WTC11 (cell line): ENCODE measurements around the gene MAP4K1. TPM values are rescaled to one million over a fixed set of nuclear protein-coding genes. Genes with fewer than 3 reads are reported as not detected.

ENCODE experiments used
- ATAC-seq: fragments of 200-7000 bp; cut with Tn5 transposase; 2 replicates; pipeline ENCODE4 v1.10.0; 2021; ENCODE audit warnings: mild to moderate bottlenecking, moderate library complexity
- CTCF ChIA-PET: fragments of 300-600 bp; sonication (Branson Sonifier 250); formaldehyde crosslinking; loops from one replicate; lab custom pipeline; 2021; ENCODE audit warnings: antibody characterized with exemption; lab: Charles Lee
- POLR2A ChIA-PET: fragments of 350-600 bp; sonication (Branson Sonifier 250); formaldehyde crosslinking; loops from one replicate; lab custom pipeline; 2021; ENCODE audit warnings: antibody characterized with exemption; lab: Charles Lee
- DNase-seq: peaks from one replicate; pipeline ENCODE4 v3.0.0; 2021; ENCODE audit warnings: low spot score
- H3K27ac Mint-ChIP-seq: 2 replicates; pipeline ENCODE4 v1.8.0; 2021; ENCODE audit warnings: mixed read lengths
- H3K27me3 Mint-ChIP-seq: 2 replicates; pipeline ENCODE4 v1.8.0; 2021; ENCODE audit warnings: low read depth, mild to moderate bottlenecking, moderate library complexity, mixed read lengths
- H3K36me3 Mint-ChIP-seq: 2 replicates; pipeline ENCODE4 v1.8.0; 2021; ENCODE audit warnings: mixed read lengths
- H3K4me1 Mint-ChIP-seq: 2 replicates; pipeline ENCODE4 v1.8.0; 2022; ENCODE audit warnings: mixed read lengths
- H3K4me3 Mint-ChIP-seq: 2 replicates; pipeline ENCODE4 v1.8.0; 2021; ENCODE audit warnings: mild to moderate bottlenecking, moderate library complexity, mixed read lengths
- H3K9me3 Mint-ChIP-seq: 2 replicates; pipeline ENCODE4 v1.8.0; 2021; ENCODE audit warnings: mixed read lengths
- ATF2 ChIP-seq: sonication (generic); formaldehyde crosslinking; IDR thresholded peaks from 2 replicates; pipeline ENCODE4 v1.8.1; 2022; ENCODE audit warnings: low read depth, missing genetic modification reagents, borderline replicate concordance
- EMX1 ChIP-seq: fragments of 250-450 bp; sonication (Bioruptor Pico); IDR thresholded peaks from 2 replicates; pipeline ENCODE4 v1.8.0; 2021; ENCODE audit warnings: mild to moderate bottlenecking
- ESRRA ChIP-seq: sonication (generic); formaldehyde crosslinking; IDR thresholded peaks from 2 replicates; pipeline ENCODE4 v1.8.1; 2022; ENCODE audit warnings: mild to moderate bottlenecking, missing genetic modification reagents, borderline replicate concordance
- FOXP4 ChIP-seq: sonication (generic); formaldehyde crosslinking; IDR thresholded peaks from 2 replicates; pipeline ENCODE4 v1.8.0; 2022; ENCODE audit warnings: mild to moderate bottlenecking, missing genetic modification reagents
- JUN ChIP-seq: sonication (generic); formaldehyde crosslinking; IDR thresholded peaks from 2 replicates; pipeline ENCODE4 v1.8.0; 2023; ENCODE audit warnings: mild to moderate bottlenecking, missing genetic modification reagents
- NFATC4 ChIP-seq: fragments of 250-450 bp; sonication (Bioruptor Pico); IDR thresholded peaks from 2 replicates; pipeline ENCODE4 v1.9.0; 2021; ENCODE audit warnings: mild to moderate bottlenecking
- NFYB ChIP-seq: sonication (generic); formaldehyde crosslinking; conservative IDR thresholded peaks from 2 replicates; pipeline ENCODE4 v1.8.0; 2022; ENCODE audit warnings: low read depth, missing genetic modification reagents
- NR1H2 ChIP-seq: sonication (generic); formaldehyde crosslinking; IDR thresholded peaks from 2 replicates; pipeline ENCODE4 v1.9.0; 2021; ENCODE audit warnings: mild to moderate bottlenecking, moderate library complexity, missing genetic modification reagents
- TEAD1 ChIP-seq: sonication (generic); formaldehyde crosslinking; IDR thresholded peaks from 2 replicates; pipeline ENCODE4 v1.8.0; 2022; ENCODE audit warnings: mild to moderate bottlenecking, missing genetic modification reagents
- USF2 ChIP-seq: sonication (generic); formaldehyde crosslinking; IDR thresholded peaks from 2 replicates; pipeline ENCODE4 v1.8.1; 2023; ENCODE audit warnings: mild to moderate bottlenecking, missing genetic modification reagents, moderate library complexity
- ZMAT4 ChIP-seq: fragments of 250-450 bp; sonication (Bioruptor Pico); IDR thresholded peaks from 2 replicates; pipeline ENCODE4 v1.9.0; 2021; ENCODE audit warnings: mild to moderate bottlenecking
- ZNF317 ChIP-seq: sonication (generic); formaldehyde crosslinking; IDR thresholded peaks from 2 replicates; pipeline ENCODE4 v1.8.1; 2023; ENCODE audit warnings: low read depth, mild to moderate bottlenecking, moderate library complexity, missing genetic modification reagents, borderline replicate concordance
- total RNA-seq: library from RNA; stranded (reverse); gene quantifications from 3 replicates; pipeline ENCODE4 v1.2.3, GENCODE V29; 2021
- TF ChIP-seq, protein P1 (sequence below): fragments of 250-450 bp; sonication (Bioruptor Pico); IDR thresholded peaks from 2 replicates; pipeline ENCODE4 v1.8.0; 2021; ENCODE audit warnings: mild to moderate bottlenecking
- TF ChIP-seq, protein P2 (sequence below): sonication (generic); formaldehyde crosslinking; IDR thresholded peaks from 2 replicates; pipeline ENCODE4 v1.8.1; 2022; ENCODE audit warnings: missing genetic modification reagents, borderline replicate concordance
- TF ChIP-seq, protein P3 (sequence below): sonication (generic); formaldehyde crosslinking; IDR thresholded peaks from 2 replicates; pipeline ENCODE4 v1.8.1; 2022; ENCODE audit warnings: low read depth, mild to moderate bottlenecking, moderate library complexity, missing genetic modification reagents, borderline replicate concordance

MAP4K1 gene
- total RNA-seq, 1 experiment from 2014 or later, result 14.0 TPM

DNA sequence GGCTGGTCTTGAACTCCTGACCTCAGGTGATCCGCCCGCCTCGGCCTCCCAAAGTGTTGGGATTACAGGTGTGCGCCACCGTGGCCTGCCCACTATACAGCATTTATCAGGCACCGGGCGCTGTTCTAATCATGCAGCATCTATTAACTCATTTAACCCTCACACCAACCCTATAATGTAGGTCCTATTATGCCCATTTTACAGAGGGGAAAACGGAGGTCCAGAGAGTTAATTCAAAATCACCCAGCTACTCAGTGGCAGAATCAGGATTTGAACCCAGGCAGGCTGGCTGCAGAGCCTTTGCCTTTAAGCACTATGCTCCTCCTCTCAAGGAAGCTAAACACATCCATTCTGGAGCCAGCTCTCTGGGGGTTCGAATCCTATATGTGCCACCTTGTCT, 54.3 kb downstream of the MAP4K1 start (continued):
- TF ChIP-seq, protein P1, sequence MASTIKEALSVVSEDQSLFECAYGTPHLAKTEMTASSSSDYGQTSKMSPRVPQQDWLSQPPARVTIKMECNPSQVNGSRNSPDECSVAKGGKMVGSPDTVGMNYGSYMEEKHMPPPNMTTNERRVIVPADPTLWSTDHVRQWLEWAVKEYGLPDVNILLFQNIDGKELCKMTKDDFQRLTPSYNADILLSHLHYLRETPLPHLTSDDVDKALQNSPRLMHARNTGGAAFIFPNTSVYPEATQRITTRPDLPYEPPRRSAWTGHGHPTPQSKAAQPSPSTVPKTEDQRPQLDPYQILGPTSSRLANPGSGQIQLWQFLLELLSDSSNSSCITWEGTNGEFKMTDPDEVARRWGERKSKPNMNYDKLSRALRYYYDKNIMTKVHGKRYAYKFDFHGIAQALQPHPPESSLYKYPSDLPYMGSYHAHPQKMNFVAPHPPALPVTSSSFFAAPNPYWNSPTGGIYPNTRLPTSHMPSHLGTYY, result no peak
- TF ChIP-seq USF2, result no peak
- no peak for TF ChIP-seq NFATC4 (CRISPR knock-in tag)
- TF ChIP-seq ATF2 (CRISPR knock-in tag), result no peak

DNA sequence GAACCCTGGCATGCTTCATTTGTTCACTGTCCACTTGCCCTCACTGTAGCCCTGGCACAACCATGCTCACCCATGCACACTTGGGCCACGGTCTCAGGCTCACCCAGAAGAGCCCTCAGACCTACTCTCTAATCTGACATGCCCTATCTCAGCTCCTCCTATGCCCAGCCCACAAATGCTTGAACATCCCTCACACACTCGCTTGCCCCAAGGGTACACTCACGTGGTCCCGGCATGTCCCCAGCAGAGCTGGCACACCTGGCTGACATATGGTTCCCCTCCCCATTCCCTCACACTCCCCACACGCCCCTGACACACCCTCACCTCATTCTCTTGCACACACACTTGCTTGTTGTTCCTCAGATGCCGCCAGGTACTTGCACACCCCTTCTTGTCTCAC, 55.7 kb downstream of the MAP4K1 start:
- no peak for DNase-seq
- Mint-ChIP-seq H3K4me1 (no peaks in the 10 kb centered on the region), H3K36me3 (peaks cover 16% of the 10 kb centered on the region), H3K4me3 (no peak overlapping the region), H3K9me3 (no peaks in the 10 kb centered on the region)
- no peak for ATAC-seq
- CTCF ChIA-PET, result no interaction called here
- TF ChIP-seq NR1H2 (CRISPR knock-in tag), result no peak
- TF ChIP-seq JUN (CRISPR knock-in tag), result no peak
- no peak for TF ChIP-seq FOXP4 (CRISPR knock-in tag)
- no peak for TF ChIP-seq EMX1 (CRISPR knock-in tag)
- no peak for TF ChIP-seq USF2
- no peak for TF ChIP-seq ZNF317
- TF ChIP-seq, protein P2, sequence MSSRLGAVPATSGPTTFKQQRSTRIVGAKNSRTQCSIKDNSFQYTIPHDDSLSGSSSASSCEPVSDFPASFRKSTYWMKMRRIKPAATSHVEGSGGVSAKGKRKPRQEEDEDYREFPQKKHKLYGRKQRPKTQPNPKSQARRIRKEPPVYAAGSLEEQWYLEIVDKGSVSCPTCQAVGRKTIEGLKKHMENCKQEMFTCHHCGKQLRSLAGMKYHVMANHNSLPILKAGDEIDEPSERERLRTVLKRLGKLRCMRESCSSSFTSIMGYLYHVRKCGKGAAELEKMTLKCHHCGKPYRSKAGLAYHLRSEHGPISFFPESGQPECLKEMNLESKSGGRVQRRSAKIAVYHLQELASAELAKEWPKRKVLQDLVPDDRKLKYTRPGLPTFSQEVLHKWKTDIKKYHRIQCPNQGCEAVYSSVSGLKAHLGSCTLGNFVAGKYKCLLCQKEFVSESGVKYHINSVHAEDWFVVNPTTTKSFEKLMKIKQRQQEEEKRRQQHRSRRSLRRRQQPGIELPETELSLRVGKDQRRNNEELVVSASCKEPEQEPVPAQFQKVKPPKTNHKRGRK (CRISPR knock-in tag), result no peak
- no peak for TF ChIP-seq NFYB (CRISPR knock-in tag)
- no peak for TF ChIP-seq TEAD1 (CRISPR knock-in tag)
- no peak for TF ChIP-seq ESRRA
- TF ChIP-seq, protein P3, sequence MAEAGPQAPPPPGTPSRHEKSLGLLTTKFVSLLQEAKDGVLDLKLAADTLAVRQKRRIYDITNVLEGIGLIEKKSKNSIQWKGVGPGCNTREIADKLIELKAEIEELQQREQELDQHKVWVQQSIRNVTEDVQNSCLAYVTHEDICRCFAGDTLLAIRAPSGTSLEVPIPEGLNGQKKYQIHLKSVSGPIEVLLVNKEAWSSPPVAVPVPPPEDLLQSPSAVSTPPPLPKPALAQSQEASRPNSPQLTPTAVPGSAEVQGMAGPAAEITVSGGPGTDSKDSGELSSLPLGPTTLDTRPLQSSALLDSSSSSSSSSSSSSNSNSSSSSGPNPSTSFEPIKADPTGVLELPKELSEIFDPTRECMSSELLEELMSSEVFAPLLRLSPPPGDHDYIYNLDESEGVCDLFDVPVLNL (CRISPR knock-in tag), result no peak
- TF ChIP-seq ZMAT4 (CRISPR knock-in tag), result no peak
- TF ChIP-seq, all 79 proteins: peak for 0
- no peaks in the 10 kb centered on the region; the same call in 1 of the 2 replicates for H3K27me3 Mint-ChIP-seq
- no peak overlapping the region; the same call in 1 of the 2 replicates for H3K27ac Mint-ChIP-seq
- POLR2A ChIA-PET, result no interaction called here
